OCI-LY1 (cell line): ENCODE data around the gene PFKP.
A peak's percentile ranks its signal among the peaks of the same experiment; 100 is the strongest.

Source experiments
- H2AFZ ChIP-seq: fragments of 200-600 bp; sonication (generic), shearing (Covaris generic); 2 replicates; pipeline ENCODE4 v1.6.0; 2014; ENCODE audit warnings: antibody characterized with exemption, mild to moderate bottlenecking, low read length
- H3F3A ChIP-seq: fragments of 200-600 bp; sonication (generic), shearing (Covaris generic); 2 replicates; pipeline ENCODE4 v1.6.0; 2014; ENCODE audit warnings: mild to moderate bottlenecking, antibody characterized with exemption, low read length, moderate library complexity; ENCODE audit not compliant: insufficient read depth
- H3K27ac ChIP-seq: fragments of 200-600 bp; sonication (generic); 2 replicates; pipeline ENCODE4 v1.5.1; 2014; ENCODE audit warnings: low read length, mixed run types, mild to moderate bottlenecking, low read depth; ENCODE audit not compliant: poor library complexity, severe bottlenecking
- H3K27me3 ChIP-seq: fragments of 200-600 bp; sonication (generic); 2 replicates; pipeline ENCODE4 v1.6.0; 2014; ENCODE audit warnings: antibody characterized with exemption, mild to moderate bottlenecking, low read length, moderate library complexity; ENCODE audit not compliant: insufficient read depth
- H3K36me3 ChIP-seq: fragments of 200-600 bp; sonication (generic); 2 replicates; pipeline ENCODE4 v1.6.1; 2014; ENCODE audit warnings: mild to moderate bottlenecking, antibody characterized with exemption, low read length, moderate library complexity, mixed read lengths; ENCODE audit not compliant: insufficient read depth
- H3K4me1 ChIP-seq: fragments of 200-600 bp; sonication (generic); 2 replicates; pipeline ENCODE4 v1.5.1; 2014; ENCODE audit warnings: mild to moderate bottlenecking, low read length, moderate library complexity; ENCODE audit not compliant: insufficient read depth, severe bottlenecking
- H3K4me2 ChIP-seq: fragments of 200-600 bp; sonication (generic), shearing (Covaris generic); 2 replicates; pipeline ENCODE4 v1.6.1; 2014; ENCODE audit warnings: low read length
- H3K4me3 ChIP-seq: fragments of 200-600 bp; sonication (generic); 2 replicates; pipeline ENCODE4 v1.5.1; 2014; ENCODE audit warnings: low read length, low read depth, mild to moderate bottlenecking, mixed read lengths; ENCODE audit not compliant: poor library complexity, severe bottlenecking
- H3K79me2 ChIP-seq: fragments of 200-600 bp; shearing (Covaris generic); 2 replicates; pipeline ENCODE4 v1.6.1; 2016; ENCODE audit warnings: mixed run types, low read length, mixed read lengths; ENCODE audit not compliant: insufficient read depth
- H3K9ac ChIP-seq: fragments of 200-600 bp; sonication (generic), shearing (Covaris generic); 2 replicates; pipeline ENCODE4 v1.6.1; 2014; ENCODE audit warnings: mild to moderate bottlenecking, low read length, mixed read lengths
- H3K9me2 ChIP-seq: fragments of 200-600 bp; sonication (generic), shearing (Covaris generic); 2 replicates; pipeline ENCODE4 v1.6.1; 2014; ENCODE audit warnings: low read depth, mild to moderate bottlenecking, low read length, mixed read lengths
- H3K9me3 ChIP-seq: fragments of 200-600 bp; shearing (Covaris generic); 2 replicates; pipeline ENCODE4 v1.6.1; 2014; ENCODE audit warnings: low read length, mixed read lengths
- H4K20me1 ChIP-seq: fragments of 200-600 bp; sonication (generic), shearing (Covaris generic); 2 replicates; pipeline ENCODE4 v1.6.0; 2016; ENCODE audit warnings: mild to moderate bottlenecking, low read length; ENCODE audit not compliant: insufficient read depth
- CTCF ChIP-seq: fragments of 200-600 bp; sonication (generic), shearing (Covaris generic); IDR thresholded peaks from 2 replicates; pipeline ENCODE4 v1.5.1; 2017; ENCODE audit warnings: mild to moderate bottlenecking, antibody characterized with exemption, low read length, moderate library complexity, mixed read lengths
- EZH2 ChIP-seq: fragments of 200-600 bp; sonication (generic), shearing (Covaris generic); IDR thresholded peaks from 2 replicates; pipeline ENCODE4 v1.8.0; 2017; ENCODE audit warnings: borderline replicate concordance, mixed run types, mild to moderate bottlenecking, antibody characterized with exemption, low read length, moderate library complexity, mixed read lengths

PFKP gene

GRCh38 chr10:3110782-3111620 is 43.7 kb downstream of the PFKP start:
- TF ChIP-seq EZH2 (no peak), CTCF (no peak)
- H2AFZ ChIP-seq = no peak overlapping the region
- H3K9ac ChIP-seq = no peak overlapping the region
- H4K20me1 ChIP-seq = no peaks in the 10 kb centered on the region
- H3K4me2 ChIP-seq = peak overlapping the region; percentile 36; the same call in 1 of the 2 replicates
- no peaks in the 10 kb centered on the region for H3K9me3 ChIP-seq
- peaks cover 19% of the 10 kb centered on the region for H3K4me1 ChIP-seq
- H3K36me3 ChIP-seq = peaks cover 80% of the 10 kb centered on the region
- no peaks in the 10 kb centered on the region for H3K27me3 ChIP-seq
- peak overlapping the region; percentile 84 for H3K27ac ChIP-seq
- H3K4me3 ChIP-seq = no peak overlapping the region
- H3K9me2 ChIP-seq = no peaks in the 10 kb centered on the region
- no peaks in the 10 kb centered on the region for H3K79me2 ChIP-seq
- no peaks in the 10 kb centered on the region for H3F3A ChIP-seq

- no peaks in the 10 kb centered on the region for H3K27me3 ChIP-seq
- H3K4me3 ChIP-seq = no peak overlapping the region
- no peak overlapping the region for H2AFZ ChIP-seq
- H3K9me2 ChIP-seq = no peaks in the 10 kb centered on the region
- peak overlapping the region; percentile 84 for H3K27ac ChIP-seq
- peaks cover 19% of the 10 kb centered on the region for H3K4me1 ChIP-seq
- H4K20me1 ChIP-seq = no peaks in the 10 kb centered on the region
- no peaks in the 10 kb centered on the region for H3F3A ChIP-seq
- TF ChIP-seq CTCF = no peak
- H3K9me3 ChIP-seq = no peaks in the 10 kb centered on the region
- no peak overlapping the region for H3K4me2 ChIP-seq
- H3K36me3 ChIP-seq = peaks cover 87% of the 10 kb centered on the region
- no peaks in the 10 kb centered on the region for H3K79me2 ChIP-seq
- H3K9ac ChIP-seq = no peak overlapping the region
Measured at GRCh38 chr10:3111621-3112163, 44.3 kb downstream of the PFKP start.

GRCh38 chr10:3113343-3113720 is 46.0 kb downstream of the PFKP start:
- no peak overlapping the region for H3K27ac ChIP-seq
- TF ChIP-seq CTCF (no peak), EZH2 (no peak)
- H3K4me2 ChIP-seq = no peak overlapping the region
- no peak overlapping the region for H3K4me3 ChIP-seq
- no peaks in the 10 kb centered on the region for H3K79me2 ChIP-seq
- H3F3A ChIP-seq = no peaks in the 10 kb centered on the region
- no peaks in the 10 kb centered on the region for H4K20me1 ChIP-seq
- no peaks in the 10 kb centered on the region for H3K9me2 ChIP-seq
- H3K9ac ChIP-seq = no peak overlapping the region
- no peaks in the 10 kb centered on the region for H3K9me3 ChIP-seq
- no peaks in the 10 kb centered on the region for H3K27me3 ChIP-seq
- H3K36me3 ChIP-seq = peaks cover 88% of the 10 kb centered on the region
- H2AFZ ChIP-seq = no peak overlapping the region
- H3K4me1 ChIP-seq = peaks cover 19% of the 10 kb centered on the region
